Measurements from ENCODE around the gene ALAS1.

DNA sequence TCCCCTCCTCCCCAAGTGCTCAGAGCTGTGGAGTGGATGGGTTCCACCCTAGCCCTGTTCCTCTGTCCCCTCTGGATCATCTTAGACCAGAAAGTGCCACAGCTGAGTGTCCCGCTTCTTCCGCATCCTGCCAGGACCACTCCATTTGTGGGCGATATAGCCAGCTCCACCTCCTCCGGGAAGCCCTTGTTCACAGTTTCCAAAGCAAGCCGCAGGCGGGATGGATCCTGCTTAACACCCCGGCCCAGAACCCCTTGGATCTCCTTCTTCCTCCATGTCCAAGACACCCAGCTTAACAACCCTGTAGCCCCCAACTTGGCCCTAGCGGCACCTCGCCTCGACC is 490 bp upstream of the ALAS1 start:
- TF ChIP-seq, protein P1, sequence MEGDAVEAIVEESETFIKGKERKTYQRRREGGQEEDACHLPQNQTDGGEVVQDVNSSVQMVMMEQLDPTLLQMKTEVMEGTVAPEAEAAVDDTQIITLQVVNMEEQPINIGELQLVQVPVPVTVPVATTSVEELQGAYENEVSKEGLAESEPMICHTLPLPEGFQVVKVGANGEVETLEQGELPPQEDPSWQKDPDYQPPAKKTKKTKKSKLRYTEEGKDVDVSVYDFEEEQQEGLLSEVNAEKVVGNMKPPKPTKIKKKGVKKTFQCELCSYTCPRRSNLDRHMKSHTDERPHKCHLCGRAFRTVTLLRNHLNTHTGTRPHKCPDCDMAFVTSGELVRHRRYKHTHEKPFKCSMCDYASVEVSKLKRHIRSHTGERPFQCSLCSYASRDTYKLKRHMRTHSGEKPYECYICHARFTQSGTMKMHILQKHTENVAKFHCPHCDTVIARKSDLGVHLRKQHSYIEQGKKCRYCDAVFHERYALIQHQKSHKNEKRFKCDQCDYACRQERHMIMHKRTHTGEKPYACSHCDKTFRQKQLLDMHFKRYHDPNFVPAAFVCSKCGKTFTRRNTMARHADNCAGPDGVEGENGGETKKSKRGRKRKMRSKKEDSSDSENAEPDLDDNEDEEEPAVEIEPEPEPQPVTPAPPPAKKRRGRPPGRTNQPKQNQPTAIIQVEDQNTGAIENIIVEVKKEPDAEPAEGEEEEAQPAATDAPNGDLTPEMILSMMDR (conservative IDR thresholded peaks at IDR 0.05) = no peak
- TF ChIP-seq EZH2 (IDR thresholded peaks at IDR 0.05; ENCODE audit: low read depth) = no peak

Measured in PC-9 (cell line).